HG03039 (cell line): Measurements from ENCODE around the gene TBX1.

Experiments
- ATAC-seq: cut with Tn5 transposase; IDR thresholded peaks from one replicate; pipeline ENCODE4 v1.9.1; 2021; ENCODE audit warnings: mild to moderate bottlenecking, moderate library complexity; ENCODE audit not compliant: unreplicated experiment

The TBX1 gene

GRCh38 chr22:19760058-19760950, at the start of gene TBX1:
TSS of gene TBX1 (plus strand) at chr22:19760778. CDS start at chr22:19760844, 66 bp downstream.
- ATAC-seq: no peak

- ATAC-seq: no peak
These were observed 47.3 kb upstream of the TBX1 start for GRCh38 chr22:19713245-19713644.

- no peak for ATAC-seq
These were observed 46.8 kb upstream of the TBX1 start for GRCh38 chr22:19713650-19714311.

- ATAC-seq: no peak
These were observed 46.0 kb upstream of the TBX1 start, which contains the start of gene SEPTIN5 for GRCh38 chr22:19714312-19715187. TSS of gene SEPTIN5 (plus strand) at chr22:19714503. CDS start at chr22:19714589, 86 bp downstream.

- no peak for ATAC-seq
These were observed 45.2 kb upstream of the TBX1 start for GRCh38 chr22:19715188-19715930.

- no peak for ATAC-seq
These were observed 44.3 kb upstream of the TBX1 start for GRCh38 chr22:19716041-19716828.

GRCh38 chr22:19716829-19717105, 43.8 kb upstream of the TBX1 start:
- ATAC-seq: no peak

- no peak for ATAC-seq
These were observed 43.4 kb upstream of the TBX1 start for GRCh38 chr22:19717181-19717580.

GRCh38 chr22:19717691-19718455, 42.7 kb upstream of the TBX1 start:
- peak; percentile 40 for ATAC-seq

GRCh38 chr22:19718456-19719049, 42.0 kb upstream of the TBX1 start:
- no peak for ATAC-seq

- ATAC-seq: no peak
These were observed 41.5 kb upstream of the TBX1 start for GRCh38 chr22:19719050-19719482.

- ATAC-seq: no peak
These were observed 41.0 kb upstream of the TBX1 start for GRCh38 chr22:19719488-19720021.

GRCh38 chr22:19720150-19720827, 40.3 kb upstream of the TBX1 start:
- ATAC-seq: no peak

- ATAC-seq: no peak
These were observed 39.6 kb upstream of the TBX1 start for GRCh38 chr22:19720999-19721329.

- no peak for ATAC-seq
These were observed 39.0 kb upstream of the TBX1 start for GRCh38 chr22:19721330-19722177.

GRCh38 chr22:19722178-19722981, 38.2 kb upstream of the TBX1 start:
- no peak for ATAC-seq

GRCh38 chr22:19722982-19723231, 37.7 kb upstream of the TBX1 start:
- no peak for ATAC-seq
